GM18858 (cell line): ENCODE measurements around the gene HIVEP2.

Experiments
- ATAC-seq: cut with Tn5 transposase; IDR thresholded peaks from one replicate; pipeline ENCODE4 v1.9.1; 2021; ENCODE audit not compliant: unreplicated experiment

HIVEP2 gene

DNA sequence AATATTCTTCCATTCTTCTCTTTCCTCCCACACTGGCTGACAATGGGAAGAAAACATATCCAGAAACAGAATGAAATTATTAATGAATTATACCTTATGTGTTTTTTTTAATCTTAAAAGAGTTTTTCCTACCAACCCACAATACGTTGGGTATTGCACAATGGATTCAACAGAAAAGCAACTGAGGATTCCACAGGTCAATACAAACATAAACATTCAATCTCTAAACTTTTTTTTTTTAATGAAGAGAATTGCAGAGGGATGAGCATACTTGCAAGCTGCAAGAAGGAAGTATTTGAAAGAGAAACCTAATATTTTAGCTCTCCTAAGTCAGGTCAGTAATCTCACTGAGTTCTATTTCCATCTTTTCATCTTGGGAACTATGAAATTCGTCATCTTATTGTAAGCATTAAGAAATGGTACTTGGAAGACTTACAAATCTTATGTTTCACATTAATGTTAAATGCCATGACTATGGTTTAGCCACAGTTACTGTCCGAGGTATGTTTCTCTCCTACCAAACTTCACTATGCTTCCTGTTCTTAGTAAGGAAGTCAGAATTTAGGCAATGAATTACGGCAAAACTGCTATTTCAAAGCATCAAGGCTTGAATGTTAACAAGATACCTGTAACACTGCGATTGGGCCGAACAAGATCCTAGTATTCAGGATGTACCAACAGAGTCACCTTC, 100.8 kb downstream of the HIVEP2 start:
- no peak for ATAC-seq

DNA sequence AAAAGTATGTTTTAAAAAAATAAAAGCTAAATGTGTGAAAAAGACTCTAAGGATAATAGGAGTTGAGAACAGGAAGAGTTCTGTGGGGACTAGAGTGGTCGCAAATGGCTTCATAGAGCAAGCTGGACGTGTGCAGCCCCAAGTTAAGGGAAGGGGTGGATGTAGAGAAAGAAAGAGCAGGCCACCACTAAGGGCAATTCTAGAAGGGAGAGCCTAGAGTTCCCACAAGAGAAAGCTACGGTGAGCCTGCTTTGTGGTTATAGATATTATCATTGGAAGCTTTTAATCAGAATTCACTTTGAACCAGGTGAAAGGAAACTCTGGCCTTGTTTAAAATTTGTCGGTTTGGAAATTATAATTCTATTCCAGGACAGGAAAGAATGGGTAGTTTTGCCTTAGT, 101.6 kb downstream of the HIVEP2 start:
- no peak for ATAC-seq

DNA sequence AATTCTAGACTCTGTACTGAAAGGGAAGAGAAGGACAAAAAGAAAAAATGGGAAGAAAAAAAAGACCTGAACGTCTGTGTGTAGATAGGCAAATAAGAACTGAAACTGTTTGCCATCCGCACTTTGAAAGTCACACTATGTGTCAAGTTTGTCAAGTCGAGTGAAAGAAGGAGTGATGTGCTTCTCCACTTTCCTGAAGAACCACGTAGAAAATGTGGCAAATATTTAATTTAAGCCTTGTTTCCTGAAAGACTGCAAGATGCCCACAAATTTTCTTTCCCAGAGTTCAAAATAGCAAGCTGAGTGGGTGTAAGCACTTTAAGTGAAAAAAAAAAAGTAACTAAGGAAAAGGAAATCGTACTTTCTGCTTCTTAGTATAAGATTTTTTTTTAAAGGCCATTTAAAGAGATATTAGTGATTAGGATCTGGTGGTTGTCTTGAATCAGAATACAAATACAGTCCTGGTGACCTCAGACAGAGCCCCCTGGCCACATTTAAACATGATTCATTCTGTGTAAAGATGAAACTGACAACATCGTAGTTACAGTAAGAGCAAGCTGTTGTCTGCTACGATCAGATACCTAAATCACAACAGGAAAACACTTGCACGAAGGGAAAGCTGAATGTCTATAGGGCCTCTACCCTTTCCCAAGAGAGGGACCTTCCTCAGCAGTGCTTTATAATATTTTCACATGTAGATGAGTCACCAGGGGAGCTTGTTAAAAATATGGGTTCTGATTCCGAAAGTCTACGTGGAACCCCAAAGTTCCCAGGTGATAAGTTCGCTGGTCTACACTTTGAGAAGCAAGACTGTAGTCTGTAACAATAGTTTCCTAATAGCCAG, 102.3 kb downstream of the HIVEP2 start:
- ATAC-seq, result peak; percentile 59

DNA sequence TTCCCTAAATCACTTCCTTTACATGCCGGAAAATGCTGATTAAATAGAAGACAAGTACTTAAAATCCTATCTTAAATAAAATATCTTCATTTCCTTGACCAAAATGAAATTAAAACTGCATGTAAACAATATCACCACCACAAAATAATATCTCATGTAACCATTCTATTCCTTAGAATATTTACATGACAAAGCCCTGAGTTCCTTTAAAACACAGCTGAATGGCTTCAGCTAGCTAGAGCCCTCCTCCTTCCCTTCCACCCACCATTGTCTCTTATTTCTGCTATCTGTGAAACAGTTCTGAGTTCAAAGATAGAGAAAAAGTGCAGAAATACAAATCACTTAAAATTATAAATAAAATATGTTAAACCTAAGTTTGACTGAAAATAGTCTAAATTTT, 103.1 kb downstream of the HIVEP2 start:
- ATAC-seq, result no peak

DNA sequence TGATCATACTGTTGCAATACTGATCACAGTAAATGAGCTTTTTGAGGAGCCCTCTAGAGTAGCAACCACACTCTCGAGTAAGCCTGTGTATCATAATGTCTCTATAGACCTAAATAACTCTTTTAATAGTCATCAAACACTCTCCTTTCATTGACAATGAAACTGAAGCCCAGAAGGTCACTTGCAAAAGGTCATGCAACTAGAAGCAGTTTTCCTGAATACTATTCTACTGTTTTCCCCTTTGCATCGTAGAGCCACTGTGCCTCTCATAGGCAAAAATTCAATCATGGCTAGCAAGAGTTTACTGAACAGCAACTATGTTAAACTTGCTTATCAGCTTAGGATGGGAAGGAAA, 105.3 kb downstream of the HIVEP2 start:
- ATAC-seq, result no peak

DNA sequence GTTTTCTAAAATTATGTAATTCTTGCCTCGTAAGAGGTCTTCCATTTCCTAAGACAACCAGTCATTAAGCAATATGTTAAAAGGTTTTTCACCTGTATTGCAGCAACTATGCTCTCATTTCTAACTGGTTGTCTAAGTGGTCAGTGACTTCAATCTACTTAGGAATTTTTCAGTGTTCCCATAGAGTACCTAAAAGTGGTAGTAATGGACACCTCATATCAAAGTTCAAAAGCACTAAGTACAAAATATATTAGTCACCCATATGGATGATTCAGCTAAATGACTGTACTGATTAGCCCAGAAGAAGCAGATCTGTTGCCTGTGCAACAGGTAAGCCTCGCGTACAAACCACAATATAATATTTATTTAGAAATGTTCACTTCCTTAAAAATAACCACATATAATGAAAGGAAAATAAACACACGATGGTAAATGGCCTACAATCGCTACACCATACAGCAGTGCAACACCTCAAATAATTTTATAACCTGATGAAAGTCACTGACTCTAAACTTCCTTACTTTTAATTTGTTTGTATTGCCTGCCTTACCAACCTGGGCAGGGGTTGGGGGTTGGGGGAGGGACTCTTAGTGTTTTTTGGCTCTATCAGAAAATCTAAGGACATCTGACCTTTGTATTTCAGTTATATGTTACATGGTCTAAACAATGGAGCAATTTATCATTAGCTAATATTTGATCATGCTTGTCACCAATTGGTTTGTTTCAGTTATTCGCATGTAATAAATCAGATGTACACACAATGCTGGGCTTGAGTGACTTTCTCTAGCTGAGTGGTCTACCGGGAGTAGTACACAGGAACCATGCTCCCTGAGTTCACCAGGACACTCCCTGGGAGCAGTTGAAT, 105.9 kb downstream of the HIVEP2 start:
- no peak for ATAC-seq

DNA sequence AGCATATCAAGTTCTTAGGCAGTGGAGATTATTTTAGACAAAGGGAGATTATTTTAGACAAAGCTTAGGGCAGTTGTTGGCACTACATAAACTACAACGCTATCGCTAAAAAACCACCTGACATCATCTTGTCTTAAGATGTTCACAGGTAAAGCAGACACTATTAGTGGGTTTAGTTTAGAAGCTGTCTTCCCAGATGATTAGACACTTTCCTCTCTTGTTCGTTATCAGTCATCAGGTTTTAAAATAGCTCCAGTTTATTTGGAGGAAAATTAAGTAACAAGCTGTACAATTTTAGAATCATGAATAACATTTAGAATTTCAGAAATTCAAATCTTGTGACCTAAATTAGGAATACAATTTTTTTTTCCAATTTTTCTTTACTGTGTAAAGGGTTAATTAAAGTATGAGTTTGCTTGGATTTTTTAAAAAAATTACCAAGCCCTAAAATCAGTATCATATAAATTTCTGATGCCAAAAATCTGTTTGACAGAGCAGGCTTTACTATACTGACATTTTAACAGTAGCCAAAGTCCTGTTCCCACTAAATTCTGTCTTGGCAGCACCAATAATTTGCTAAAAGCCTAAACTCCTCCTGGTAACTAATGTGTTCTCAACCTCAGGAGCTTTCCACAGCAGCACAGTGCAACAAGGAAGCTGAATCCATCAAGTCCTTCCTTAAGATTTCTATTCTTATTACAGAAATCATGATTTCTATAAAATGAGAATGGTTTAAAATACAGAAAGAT, 109.0 kb downstream of the HIVEP2 start:
- no peak for ATAC-seq

DNA sequence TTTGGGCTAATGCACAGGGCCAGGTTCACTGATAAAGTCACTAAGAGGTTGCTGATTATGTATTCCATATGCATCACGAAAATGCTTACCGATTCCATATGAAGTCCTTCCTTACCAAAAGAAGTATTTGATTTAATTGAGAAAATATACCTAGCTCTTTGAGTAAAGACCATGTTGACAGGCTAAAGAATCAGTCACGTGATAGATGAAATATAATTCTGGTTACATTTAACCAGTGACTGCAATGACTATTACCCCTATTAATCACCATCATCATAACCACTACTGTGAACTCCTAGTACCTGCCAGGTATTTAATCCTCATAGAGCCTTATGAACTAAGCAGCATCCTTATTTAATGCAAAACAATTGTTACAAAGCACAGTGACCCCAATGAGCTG, 110.1 kb downstream of the HIVEP2 start:
- ATAC-seq, result no peak

DNA sequence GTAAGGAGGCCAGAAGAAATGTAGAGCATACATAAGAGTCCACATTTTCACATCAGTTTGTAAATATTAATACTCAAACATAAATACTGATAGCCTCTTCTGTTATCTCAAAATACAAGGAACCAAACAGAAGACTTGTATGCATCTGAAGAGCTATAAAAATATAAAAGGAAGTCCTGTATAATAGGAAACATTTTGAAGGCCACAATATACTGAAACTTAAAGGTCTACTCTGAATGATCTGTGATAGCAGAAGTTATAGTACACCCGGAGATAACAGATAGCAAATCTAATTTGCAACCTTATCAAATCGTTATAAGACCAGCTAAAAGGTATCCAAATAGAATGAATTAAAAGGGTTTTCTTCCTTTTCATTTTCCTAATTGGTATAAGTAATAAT, 111.2 kb downstream of the HIVEP2 start:
- ATAC-seq, result no peak

DNA sequence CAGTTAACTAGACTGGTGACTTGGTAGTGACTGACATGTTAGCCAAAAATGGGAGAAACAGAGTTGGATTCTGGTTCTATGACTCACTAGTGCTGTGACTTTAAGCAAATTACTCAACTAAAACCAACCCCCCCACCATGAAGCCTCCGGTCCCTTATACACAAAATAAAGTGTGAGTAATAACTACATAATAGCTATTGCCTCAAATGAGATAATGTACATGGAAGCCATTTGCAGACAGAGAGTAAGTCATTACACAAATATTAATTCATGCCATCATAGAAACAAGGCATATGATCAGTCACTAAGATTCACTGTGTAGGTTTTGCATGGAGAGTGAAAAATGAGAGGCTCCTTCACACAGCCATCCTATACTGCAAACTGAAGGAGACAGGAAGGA, 111.9 kb downstream of the HIVEP2 start:
- no peak for ATAC-seq

DNA sequence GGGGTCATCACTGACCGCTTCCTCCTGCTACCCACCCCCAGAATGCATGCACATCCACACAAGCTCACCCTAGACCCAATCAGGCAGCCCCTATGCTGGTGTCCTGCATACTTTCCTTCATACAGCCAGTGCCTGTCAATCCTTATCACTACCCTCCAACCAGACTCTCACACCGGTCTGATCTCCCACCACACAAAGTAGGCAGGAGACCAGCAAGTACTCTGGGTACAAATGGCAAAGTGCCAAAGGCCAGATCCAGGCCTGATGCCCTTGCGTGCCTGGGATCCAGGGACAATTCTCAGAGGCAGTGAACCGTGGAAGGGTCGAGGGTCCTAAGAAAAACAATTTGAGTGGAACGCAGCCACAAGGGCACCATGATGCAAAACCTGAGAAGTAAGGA, 114.2 kb downstream of the HIVEP2 start:
- no peak for ATAC-seq

DNA sequence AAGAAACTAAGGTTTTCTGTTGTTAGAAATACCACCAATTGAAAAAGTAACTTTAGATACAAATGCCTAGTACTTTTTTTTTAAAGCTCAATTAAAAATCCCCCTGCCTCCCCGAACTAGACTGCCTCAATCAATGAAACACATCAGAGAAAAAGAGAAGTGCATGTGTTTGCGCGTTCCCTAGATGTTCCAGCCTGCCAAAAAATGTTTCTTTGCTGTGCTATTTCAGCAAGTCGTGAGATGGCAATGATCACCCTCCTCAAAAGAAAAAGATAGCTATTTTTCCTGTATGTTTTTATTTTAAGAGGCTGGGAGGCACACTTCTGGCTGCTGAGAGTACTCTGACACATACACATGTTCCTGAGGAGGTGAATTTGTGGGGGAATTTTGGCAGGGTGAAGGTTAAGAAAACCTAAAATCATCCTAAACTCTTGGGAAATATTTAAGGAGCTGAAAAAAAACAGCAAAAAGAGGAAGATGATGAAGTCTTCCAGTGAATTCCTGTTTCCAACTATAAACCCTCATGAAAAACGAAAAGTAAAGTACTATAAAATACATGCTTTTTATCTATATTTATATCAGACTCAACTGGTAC, 114.8 kb downstream of the HIVEP2 start:
- no peak for ATAC-seq

DNA sequence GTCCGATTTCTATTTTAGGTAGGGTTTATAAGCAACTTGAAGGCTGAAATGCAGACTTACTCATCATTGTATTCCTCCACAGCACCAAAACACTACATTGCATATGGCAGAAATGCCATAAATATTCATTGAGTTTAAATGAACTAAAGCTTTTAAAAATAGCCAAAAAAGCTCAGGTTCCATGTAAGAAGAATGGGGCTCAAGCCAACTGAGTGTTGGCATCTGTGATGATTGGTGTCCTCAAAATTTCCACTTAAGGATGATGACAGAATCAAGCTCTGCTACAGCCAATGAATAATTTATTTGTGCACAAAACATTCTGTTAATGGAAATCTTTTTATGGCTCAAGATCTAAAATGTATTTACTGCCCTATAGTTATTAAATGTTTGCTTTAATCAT, 115.4 kb downstream of the HIVEP2 start:
- ATAC-seq, result no peak

DNA sequence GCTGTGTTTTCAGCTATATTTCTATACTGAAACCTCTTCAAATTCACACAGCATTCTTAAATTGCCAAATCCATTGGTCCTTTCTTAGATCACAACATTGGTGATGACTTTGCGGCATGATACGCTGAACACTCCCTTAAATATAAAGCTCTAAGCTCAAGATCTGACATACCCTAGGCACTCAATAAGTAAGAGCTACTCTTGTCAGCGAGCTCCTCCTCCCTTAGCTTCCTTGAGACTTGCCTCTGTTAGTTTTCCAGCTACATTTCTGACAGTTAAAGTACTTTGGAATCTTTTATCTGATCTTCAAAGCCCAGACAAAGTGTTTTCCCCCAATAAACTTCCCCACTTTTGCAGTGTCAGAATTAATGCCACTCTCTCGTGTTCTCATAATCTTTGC, 117.0 kb downstream of the HIVEP2 start:
- no peak for ATAC-seq

DNA sequence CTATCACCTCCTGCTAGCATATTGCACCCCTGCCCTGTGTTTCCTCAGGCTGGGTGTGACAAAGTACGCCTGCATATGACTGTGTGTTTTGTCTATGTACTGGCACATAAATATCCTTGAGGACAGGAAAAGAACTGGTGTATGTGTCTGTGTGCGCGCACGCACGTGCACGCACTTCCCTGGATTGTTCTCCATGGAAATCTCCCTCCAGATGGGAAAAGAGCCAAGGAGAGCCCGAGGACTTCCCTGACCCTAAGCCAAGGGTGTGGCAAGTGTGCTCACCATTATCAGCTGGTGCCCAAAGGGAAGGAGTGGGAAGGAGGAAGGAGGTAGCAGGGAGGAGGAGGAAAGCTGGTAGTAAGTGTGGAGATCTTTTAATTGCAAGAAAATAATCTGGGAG, 117.6 kb downstream of the HIVEP2 start:
- no peak for ATAC-seq

DNA sequence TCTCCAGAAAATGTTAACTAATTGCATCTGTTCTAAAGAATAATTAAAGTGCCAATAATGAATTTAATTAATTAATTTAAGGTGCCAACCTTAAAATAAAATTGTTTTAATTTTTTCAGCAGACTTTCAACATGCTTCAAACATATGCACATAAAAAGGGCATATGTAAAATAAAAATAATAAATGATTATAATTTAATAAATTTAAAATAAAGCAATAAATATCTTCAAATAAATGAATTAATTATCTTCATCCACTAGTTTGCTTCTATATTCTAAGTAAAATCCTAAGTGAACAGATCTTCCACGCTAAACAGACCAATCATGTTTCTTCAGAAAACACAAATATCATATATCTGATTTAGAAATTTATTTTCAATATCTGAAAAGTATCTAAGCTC, 119.2 kb downstream of the HIVEP2 start:
- no peak for ATAC-seq

DNA sequence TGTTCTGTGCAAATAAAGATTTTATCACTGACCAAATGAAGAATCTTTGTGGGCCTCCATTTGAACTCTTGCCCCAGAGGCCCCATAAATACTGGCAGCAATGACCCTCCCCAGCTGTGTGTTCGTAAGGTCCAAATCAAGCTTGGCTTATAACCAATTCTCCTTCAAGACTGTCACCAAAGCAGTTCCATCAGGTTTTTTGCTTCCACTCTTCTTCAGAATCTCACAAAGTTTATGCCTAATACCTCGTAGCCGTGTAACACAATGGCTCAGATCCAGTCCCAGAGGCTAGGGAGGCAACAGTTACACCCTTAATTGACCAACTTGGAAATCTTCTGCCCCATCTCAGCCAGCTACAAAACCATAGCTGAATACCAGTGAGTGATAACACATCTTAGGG, 120.5 kb downstream of the HIVEP2 start:
- ATAC-seq, result no peak

DNA sequence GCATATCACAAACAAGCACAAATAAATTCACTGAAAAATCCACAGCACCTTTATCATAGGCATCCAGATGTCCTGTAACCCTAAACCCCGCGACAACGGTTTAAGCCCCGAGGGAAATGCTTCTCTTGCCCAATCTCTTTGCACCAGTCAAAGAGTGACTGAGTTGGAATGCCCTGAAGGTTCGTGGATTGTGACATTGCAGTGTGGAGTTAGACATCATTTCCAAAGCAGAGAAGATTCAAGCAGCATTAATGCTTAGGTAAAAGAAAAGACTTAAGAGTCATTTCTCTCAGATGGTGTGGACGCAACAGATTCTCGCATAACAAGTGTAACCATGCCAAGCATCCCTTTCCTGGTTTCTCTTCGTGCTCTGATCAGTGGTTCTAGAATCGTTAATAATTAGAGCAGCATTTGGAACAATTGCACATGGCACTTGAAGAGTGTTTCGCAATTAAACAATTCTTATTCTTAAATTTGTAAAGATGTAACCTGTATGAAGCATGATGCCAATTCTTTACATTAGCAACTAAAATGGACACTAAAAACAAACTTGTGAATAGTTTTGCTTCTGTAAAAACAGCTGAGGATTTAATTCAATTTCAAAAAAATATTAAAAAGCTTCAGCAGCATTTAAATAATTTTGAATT, 121.6 kb downstream of the HIVEP2 start:
- ATAC-seq, result no peak

DNA sequence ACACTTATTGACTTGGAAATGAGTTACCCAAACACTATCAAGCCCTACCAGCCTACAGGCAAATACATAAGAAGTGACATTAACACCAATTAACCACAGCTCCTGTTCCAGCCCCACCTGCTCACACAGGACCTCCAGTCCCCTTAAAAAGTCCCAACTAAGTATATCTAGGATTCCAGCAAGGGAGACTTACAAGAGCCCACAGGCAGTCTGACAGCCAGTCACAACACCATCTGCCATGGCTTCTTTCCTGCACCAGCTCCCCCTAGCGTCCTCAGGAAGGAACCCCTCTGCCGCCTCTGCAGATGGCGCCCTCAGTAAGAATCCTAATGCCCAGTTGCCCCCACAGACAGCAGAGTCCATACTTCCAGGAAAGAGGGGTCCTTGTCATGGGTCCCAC, 122.1 kb downstream of the HIVEP2 start:
- ATAC-seq, result no peak

DNA sequence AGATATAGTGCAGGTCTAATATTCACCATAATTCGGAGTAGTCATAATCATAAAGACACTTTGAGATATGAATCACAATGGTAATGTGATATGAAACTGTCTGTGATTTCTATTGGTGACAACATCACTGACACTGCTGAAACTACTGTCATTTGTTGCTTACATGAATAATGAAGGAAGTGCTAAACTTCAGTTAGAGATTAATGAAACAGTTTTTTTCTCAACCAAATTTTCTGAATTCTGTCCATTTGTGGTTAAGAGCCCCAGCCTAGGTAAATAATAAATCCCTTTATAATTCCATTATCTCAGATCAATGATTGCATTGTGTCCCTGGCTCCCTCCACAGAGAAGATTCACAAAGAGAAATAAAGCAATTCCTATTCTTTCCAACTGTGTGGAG, 122.6 kb downstream of the HIVEP2 start:
- peak; percentile 82 for ATAC-seq
